Erythroblast (primary cell): Measurements from ENCODE around the gene SLC38A3.

ENCODE experiments used
- DNase-seq, 2 experiments: peaks; one replicate each; lab custom pipeline; 2025; lab: John Stamatoyannopoulos, UW
- GATA1 ChIP-seq: IDR thresholded peaks from 2 replicates; pipeline ENCODE4 v1.6.1; 2011; ENCODE audit warnings: low read depth, mild to moderate bottlenecking, control low read depth, low read length, moderate library complexity
- POLR2A ChIP-seq: IDR thresholded peaks from 2 replicates; pipeline ENCODE4 v1.6.1; 2011; ENCODE audit warnings: mild to moderate bottlenecking, low read length

SLC38A3 gene

DNA sequence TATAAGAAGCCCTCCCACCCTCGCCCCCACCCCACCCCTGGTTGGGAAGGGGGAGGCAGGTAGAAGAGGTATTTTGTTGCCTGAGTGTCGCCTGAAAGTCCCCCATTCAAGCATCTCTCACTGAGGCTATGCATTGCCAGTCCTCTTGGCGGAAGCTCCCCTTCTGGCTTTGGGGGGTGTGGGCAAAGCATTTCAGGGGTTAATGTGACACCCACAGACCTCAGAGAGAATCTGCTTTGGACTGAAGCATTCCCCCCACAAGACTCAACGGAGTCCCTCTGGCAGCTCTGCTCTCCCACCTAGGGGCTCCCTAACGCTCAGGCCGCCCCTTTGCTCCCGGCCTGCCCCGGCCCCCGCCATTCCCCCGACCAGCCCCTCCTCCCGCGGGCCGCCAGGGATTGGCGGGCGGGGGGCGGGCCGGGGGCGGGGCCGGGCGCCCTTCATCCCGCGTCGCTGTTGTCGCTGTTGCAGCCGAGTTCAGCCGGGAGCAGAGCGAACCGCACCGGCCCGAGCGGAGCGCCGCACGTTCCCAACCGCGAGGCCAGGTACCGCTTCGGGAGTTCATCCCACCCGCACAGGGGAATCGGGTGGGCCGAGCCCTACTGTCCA lies at the start of gene SLC38A3:
SLC38A3 (plus strand) TSS at position 468 of the 609 bp plus-strand sequence. CDS start 8,929 bp downstream, outside the sequence.
- TF ChIP-seq GATA1: no peak
- TF ChIP-seq POLR2A: no peak
- DNase-seq: no peak

DNA sequence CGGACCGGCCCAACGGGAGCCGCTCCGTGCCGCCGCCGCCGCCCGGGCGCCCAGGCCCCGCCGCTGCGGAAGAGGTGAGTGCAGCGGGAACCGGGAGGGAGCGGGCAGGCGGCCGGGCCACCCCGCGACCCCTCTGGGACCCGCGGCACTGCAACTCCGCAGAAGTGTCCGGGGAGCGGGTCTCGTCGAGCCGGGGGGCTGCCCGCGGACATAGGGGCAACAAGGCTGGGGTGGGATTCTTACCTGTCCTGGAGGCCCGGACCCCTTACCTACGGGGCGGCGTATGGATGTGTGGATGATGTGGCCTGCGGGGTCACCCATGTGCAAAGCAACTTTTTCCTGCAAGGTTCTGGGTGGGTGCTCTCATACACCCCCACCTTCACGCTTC lies 49.6 kb upstream of the SLC38A3 start:
- TF ChIP-seq GATA1 (no peak), POLR2A (no peak)
- no peak for DNase-seq

DNA sequence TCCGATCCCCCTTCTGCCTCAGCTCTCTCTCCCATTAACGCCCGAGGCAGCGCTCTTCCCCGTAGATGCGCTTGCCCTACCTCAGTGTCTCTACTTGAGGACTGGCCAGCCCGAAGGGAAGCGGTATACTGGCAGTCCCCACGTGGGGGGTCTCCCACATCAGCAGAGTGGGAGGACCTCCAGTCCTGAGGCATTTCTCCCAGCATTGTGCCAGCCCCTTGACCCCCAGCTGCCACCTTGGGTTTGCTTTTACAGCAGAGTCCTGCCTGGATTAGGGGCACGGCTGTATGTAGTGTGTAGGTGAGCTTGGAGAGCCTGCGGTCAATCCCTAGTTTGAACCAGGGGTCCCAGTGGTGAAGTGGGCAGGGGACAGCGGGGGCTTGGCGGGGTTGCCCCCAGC lies 49.2 kb upstream of the SLC38A3 start:
- DNase-seq: no peak
- TF ChIP-seq POLR2A: no peak
- no peak for TF ChIP-seq GATA1

DNA sequence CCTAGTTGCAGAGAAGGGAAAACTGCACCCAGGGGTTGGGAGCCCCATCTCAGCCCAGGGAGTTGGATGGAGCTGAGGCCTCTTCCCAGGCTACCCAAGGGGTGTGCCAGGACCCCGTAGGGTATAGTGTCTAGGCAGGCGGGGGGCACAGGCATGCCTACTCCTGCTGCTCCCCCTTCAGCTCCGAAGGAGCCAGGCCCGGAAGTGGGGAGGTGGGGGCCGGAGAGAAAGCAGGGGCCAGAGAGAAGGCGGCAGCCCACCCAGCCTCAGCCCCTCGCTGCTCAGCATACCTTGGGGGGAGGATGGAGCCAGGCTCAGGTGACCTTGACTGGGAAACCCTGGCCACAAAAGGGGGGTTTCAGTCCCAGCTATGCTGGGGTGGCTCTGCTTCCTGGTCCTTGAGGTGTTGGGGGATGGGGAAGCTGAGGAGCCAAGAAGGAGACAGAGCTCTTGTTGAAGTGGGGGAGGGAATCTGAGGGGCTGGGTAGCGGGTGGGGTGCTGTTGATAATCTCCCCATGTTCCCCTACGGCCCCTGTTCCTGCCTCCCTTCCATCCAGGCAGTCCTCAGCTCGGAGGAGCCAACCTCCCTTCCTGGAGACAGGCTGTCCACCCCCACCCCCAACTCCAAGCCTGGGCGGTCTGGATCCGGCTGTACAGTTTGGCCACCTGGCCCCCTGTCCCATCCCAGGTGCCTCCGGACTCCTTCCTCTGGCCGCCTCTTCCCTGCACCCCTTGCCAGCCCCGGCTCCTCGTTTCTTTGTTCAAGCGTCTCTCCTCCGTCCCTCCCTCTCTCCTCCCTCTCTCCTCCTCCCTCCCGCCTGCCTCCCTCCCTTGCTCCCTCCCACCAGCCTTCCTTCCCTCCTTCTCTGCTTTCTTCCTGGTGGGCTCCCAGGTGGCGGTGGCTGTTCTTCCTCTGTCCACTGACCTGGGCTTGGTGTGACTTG lies 48.2 kb upstream of the SLC38A3 start:
- TF ChIP-seq POLR2A: no peak
- TF ChIP-seq GATA1: no peak
- DNase-seq: no peak

- no peak for DNase-seq
These were observed 47.1 kb upstream of the SLC38A3 start for GRCh38 chr3:50157827-50158529.

GRCh38 chr3:50158530-50159146 lies 46.4 kb upstream of the SLC38A3 start:
- DNase-seq: no peak
- no peak for TF ChIP-seq GATA1
- no peak for TF ChIP-seq POLR2A

More at GRCh38 chr3:50157827-50158529, 47.1 kb upstream of the SLC38A3 start:
- TF ChIP-seq POLR2A (no peak), GATA1 (no peak)

DNA sequence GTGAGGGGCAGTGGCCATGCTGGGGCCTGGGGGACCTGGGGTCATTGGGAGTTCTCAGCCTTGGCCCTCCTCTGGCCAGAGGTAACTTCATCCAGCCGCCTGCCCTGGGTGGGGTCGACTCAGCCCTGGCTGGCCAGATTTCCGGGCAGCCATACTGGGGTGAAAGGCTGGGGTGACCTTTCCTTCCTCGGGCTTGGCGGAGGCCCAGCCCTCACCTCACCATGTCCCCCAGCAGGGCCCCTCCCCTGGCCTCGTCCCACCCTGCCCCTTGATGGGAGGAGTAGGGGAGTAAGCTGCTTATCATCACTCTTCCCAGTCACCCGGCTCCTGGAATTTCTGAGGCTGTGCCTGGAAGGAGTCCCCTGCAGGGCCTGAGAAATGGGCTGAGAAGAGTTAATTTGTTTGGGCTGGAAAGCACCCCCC lies 44.5 kb upstream of the SLC38A3 start:
- no peak for DNase-seq
- TF ChIP-seq POLR2A: no peak
- no peak for TF ChIP-seq GATA1

GRCh38 chr3:50161320-50161719 lies 43.8 kb upstream of the SLC38A3 start:
- DNase-seq: no peak
- TF ChIP-seq POLR2A (no peak), GATA1 (no peak)

GRCh38 chr3:50162034-50162883 lies 42.8 kb upstream of the SLC38A3 start:
- no peak for DNase-seq
- TF ChIP-seq GATA1: no peak
- TF ChIP-seq POLR2A: no peak

GRCh38 chr3:50163572-50164455 lies 41.3 kb upstream of the SLC38A3 start:
- no peak for DNase-seq
- TF ChIP-seq POLR2A: no peak
- TF ChIP-seq GATA1: no peak

- DNase-seq: no peak
- TF ChIP-seq GATA1 (no peak), POLR2A (no peak)
These were observed 40.6 kb upstream of the SLC38A3 start for GRCh38 chr3:50164481-50164880.
